GM21786 (cell line): ENCODE measurements around the gene CIPC.

Source experiments
- ATAC-seq: cut with Tn5 transposase; IDR thresholded peaks from one replicate; pipeline ENCODE4 v1.9.1; 2021; ENCODE audit not compliant: unreplicated experiment

CIPC gene

GRCh38 chr14:77099425-77100167, 1.5 kb downstream of the CIPC start:
- no peak for ATAC-seq

- ATAC-seq = no peak
These were observed 2.9 kb downstream of the CIPC start for GRCh38 chr14:77100961-77101360.

GRCh38 chr14:77102154-77102553, 4.1 kb downstream of the CIPC start:
- no peak for ATAC-seq

- no peak for ATAC-seq
These were observed 5.4 kb downstream of the CIPC start for GRCh38 chr14:77103475-77103874.

- ATAC-seq = no peak
These were observed 5.9 kb downstream of the CIPC start for GRCh38 chr14:77103951-77104350.

GRCh38 chr14:77104393-77104792, 6.3 kb downstream of the CIPC start:
- no peak for ATAC-seq

GRCh38 chr14:77105145-77105939, 7.3 kb downstream of the CIPC start:
- no peak for ATAC-seq

GRCh38 chr14:77106666-77107065, 8.6 kb downstream of the CIPC start:
- no peak for ATAC-seq

- no peak for ATAC-seq
These were observed 9.2 kb downstream of the CIPC start for GRCh38 chr14:77107228-77107627.

GRCh38 chr14:77108753-77109152, 10.7 kb downstream of the CIPC start:
- ATAC-seq = no peak

- no peak for ATAC-seq
These were observed 11.6 kb downstream of the CIPC start for GRCh38 chr14:77109656-77110055.

- ATAC-seq = no peak
These were observed 12.2 kb downstream of the CIPC start for GRCh38 chr14:77110286-77110685.

- ATAC-seq = no peak
These were observed 13.0 kb downstream of the CIPC start for GRCh38 chr14:77111021-77111420.

- no peak for ATAC-seq
These were observed 15.6 kb downstream of the CIPC start for GRCh38 chr14:77113644-77114043.

GRCh38 chr14:77114609-77115008, 16.6 kb downstream of the CIPC start:
- ATAC-seq = no peak

- no peak for ATAC-seq
These were observed 18.2 kb downstream of the CIPC start for GRCh38 chr14:77116172-77116817.

- ATAC-seq = no peak
These were observed 21.8 kb downstream of the CIPC start for GRCh38 chr14:77119851-77120250.

- ATAC-seq = peak; percentile 82
These were observed 23.0 kb downstream of the CIPC start for GRCh38 chr14:77120771-77121743.

- ATAC-seq = no peak
These were observed 24.6 kb downstream of the CIPC start for GRCh38 chr14:77122526-77123125.
